Hepatic stellate cell (primary cell): ENCODE measurements around the gene ARHGAP26.

Experiments used
- DNase-seq: peaks from one replicate; pipeline ENCODE4 v3.0.0; 2011; ENCODE audit warnings: low spot score

ARHGAP26 gene

GRCh38 chr5:143041972-143042770 is 272.0 kb downstream of the ARHGAP26 start:
- no peak for DNase-seq

DNA sequence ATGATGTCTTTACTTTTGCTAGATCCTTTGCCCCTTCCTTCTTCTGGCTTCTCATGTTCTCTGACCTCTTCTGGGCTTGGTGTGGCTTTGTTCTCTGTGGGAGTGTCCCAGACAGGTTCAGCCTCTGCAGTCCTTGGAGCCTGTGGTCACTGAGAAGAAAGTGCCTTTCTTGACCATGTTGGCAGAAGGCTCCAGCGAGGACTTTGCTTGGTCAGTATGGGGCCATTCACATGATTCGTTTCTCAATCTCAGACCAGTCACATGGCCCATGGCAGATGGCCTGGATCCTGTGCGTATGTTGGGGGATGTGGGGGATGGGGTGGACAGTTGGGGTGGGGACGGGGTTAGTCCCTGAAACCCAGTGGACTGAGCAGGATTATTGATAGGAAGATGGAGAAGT is 274.1 kb downstream of the ARHGAP26 start:
- no peak for DNase-seq

- DNase-seq, result no peak
These were observed 274.9 kb downstream of the ARHGAP26 start for GRCh38 chr5:143045062-143045461.

- DNase-seq, result no peak
These were observed 276.1 kb downstream of the ARHGAP26 start for GRCh38 chr5:143046314-143046713.

GRCh38 chr5:143047091-143047490 is 276.9 kb downstream of the ARHGAP26 start:
- no peak for DNase-seq

DNA sequence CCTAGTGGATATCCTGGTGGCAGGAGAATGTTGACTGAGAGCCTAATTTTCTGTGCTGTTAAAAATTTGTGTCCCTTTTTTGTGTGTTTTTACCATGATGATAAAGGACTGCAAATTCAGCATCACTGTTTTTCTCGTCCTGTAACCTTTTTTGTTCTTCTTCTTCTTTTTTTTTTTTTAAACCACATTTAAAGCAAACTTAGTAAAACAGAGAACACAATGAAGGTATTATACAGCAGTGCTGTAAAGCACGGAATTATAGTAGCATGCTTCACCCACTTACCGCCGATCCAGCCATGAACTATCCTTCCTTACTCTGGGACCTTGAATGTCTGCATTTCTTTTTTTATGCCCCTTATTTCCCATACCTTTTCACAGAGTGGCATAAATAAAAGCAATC is 280.0 kb downstream of the ARHGAP26 start:
- DNase-seq, result no peak

DNA sequence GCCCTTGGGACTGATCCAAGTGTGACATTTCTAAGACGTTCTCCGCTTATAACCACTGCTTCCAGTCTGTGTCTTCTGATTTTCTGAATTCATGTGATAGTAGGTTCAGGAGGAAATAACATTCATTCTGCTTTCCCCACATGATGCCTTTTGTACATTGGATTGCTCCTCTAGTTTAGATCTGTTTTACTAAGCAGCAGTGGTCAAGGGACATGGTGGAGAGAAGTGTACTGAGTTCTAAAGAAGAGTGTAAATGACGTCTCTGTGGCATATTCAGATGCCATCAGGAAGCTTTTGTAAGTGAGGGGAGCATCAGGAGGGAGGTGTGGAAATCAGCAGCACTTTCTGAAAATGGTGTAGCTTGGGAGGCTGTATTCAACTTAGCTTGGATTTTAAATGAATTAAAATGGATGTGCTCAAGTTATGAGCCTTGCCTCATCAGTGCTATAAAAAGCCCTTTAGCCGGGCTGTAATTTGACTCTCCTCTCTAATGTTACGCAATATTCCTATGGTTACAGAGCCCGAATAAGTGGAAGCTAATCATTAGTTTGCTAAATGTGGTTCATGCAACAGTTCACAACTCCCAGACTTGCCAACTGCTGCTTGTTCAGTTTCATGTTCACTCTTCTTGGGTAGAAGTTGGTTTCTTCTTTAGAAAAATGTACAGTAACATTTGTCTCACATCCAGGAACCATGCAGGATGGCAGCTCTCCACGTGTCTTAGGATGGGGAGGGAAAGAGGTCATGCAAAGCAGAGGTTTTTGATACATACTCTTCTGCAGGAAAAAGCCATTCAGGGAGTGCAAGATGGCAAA is 281.3 kb downstream of the ARHGAP26 start:
- DNase-seq, result no peak

DNA sequence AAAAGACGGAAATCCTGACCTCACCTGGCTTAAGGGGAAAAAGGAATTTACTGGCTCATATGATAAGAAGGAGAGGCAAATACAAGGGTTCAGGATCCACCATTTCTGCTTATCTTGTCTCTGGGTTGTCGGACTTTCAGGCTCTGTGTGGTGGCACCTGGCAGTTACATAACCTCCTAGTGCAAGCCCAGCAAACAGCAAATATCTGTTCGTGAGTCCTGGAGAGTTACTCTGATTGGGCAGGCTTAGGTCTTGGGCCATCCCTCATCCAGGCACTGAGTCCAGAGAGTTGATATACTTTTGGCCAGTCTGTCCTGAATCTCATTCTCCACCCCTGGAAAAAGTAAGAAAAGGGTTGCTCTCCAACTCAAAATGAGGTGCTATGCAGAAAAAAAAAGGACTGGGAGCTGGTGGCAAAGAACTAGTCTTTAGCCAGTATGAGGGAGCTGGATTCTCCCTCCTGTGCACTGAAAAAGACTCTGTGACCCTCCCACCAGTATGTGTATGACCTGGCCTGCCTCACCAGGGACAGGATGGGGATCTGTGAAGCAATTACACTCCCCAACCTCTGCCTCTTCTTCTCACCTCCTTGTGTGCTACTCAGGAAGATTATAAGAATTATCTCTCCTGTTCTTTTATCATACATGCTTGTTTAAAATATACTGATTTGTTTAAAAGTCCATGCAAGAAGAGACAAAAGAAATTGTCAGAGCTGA is 282.9 kb downstream of the ARHGAP26 start:
- DNase-seq, result no peak

DNA sequence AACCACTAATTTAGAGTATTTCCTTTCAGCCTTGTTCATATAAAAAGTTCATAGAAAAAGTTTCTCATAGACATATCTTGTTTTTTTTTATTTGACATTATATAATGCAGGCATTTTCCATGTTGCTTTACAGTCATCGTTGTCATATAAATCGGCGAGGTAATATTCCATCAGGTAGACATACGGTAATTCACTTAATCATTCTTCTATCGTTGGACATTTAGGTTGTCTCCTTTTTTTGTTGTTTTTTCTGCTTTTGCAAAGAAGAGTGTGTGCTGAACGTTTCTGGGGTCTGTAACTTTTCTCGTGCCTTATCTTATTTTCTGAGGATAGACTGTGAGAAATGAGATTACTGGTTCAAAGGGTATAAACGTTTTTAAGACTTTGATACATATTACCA is 283.6 kb downstream of the ARHGAP26 start:
- DNase-seq, result no peak

- no peak for DNase-seq
These were observed 284.3 kb downstream of the ARHGAP26 start for GRCh38 chr5:143054480-143054941.

DNA sequence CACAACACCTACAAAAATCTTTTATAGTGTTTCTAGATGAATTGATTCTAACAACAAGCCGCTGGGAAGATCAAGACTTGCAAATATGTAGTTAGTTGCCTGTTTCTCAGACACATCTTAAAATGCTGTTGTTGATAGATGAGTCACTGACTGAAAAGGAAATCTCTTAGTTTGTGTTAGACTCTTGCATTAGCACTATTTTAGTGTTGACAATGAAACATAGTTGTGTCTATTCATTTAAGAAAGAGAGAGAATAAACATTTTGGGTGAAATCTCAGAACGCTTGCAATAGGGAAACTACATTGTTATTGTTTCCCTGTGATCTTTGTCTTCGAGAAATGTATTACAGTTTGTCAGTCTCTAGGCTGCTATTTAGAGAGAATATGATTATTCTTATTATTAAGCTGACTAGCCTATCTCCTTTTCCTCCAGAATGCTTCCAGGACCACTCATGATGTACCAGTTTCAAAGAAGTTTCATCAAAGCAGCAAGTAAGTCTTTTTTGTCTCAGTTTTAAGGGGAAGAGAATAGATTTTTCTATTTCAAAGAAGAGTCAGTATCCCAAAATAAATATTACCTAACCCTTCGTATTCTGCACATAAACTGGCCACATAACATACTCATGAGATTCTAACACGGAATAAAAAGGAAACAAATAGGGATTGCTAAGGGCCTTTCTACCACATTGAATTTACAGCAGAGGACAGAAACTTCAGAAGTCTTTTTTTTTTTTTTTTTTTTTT is 285.6 kb downstream of the ARHGAP26 start:
- no peak for DNase-seq

GRCh38 chr5:143056339-143056704 is 286.1 kb downstream of the ARHGAP26 start:
- no peak for DNase-seq

GRCh38 chr5:143056792-143057579 is 286.8 kb downstream of the ARHGAP26 start:
- no peak for DNase-seq

- no peak for DNase-seq
These were observed 287.4 kb downstream of the ARHGAP26 start for GRCh38 chr5:143057580-143057999.

GRCh38 chr5:143059355-143059754 is 289.2 kb downstream of the ARHGAP26 start:
- no peak for DNase-seq

DNA sequence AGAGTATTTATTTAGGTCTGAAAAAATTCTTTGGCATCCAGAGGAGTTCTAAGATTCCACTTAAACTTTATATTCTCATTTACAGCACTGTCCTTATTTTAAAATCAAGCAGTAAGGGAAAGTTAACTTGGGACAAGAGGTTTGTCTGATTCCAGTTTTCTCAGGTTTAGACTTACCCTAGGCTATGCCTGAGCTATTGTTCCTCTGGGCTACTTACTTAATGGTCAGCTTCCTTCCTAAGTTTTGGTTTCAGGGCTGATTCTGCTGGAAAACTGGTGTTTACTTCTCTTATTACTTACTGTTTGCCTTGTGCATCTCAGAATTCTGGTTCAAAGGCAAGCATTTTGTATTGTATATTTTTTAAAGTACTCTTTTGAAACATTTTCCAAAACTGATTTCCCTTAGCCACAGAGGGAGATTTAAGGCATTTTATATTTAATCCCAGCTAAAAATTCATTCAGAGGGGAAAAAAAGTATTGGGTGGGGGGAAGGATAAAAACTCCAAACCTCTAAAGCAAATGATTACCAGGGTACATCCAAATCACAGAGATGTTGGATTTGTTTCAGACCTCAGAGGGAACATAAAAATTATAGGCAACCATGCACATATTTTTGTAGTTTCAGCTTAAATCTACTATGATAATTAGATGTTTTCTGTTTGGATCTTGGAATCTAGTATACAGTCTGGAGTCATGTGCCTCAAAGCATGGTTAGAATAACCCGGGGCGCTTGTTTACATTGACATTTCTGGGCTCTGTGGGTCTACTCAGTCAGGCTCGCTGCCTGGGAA is 290.0 kb downstream of the ARHGAP26 start:
- no peak for DNase-seq

DNA sequence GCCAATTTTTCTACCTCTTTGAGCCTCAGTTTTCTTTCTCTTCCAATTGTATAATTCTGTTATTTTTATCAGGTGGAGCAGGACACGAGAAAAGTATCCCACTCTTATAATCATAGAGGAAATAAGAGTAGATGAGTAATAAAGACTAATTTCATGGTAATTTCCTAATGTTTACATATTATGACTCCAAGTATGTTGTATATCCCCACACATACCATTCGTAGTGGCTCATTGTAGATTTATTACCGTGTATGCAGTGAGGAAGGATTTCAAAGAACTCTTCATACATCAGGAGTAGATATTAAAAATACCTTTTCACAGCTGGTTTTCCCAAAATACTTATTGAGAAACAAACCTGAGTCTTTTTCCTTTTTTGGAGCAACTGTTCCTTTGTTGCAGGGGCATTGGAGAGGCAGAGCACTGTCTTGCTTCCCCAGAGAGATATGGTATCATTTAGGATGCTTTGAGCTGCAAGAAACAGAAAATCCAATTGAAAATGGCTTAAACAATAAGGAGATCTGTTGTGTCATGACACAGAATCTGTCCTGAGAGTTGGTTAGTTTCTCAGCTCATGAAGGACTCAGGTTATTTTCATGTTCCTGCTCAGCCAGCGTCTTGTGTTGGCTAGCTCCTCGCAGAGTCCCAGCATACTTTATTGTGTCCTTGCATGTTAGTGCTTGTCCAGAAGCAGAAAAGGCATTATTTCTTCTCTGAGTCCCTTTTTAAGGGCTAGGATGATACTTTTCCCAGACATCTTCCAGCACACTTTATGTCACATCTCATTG is 291.2 kb downstream of the ARHGAP26 start:
- DNase-seq, result no peak

DNA sequence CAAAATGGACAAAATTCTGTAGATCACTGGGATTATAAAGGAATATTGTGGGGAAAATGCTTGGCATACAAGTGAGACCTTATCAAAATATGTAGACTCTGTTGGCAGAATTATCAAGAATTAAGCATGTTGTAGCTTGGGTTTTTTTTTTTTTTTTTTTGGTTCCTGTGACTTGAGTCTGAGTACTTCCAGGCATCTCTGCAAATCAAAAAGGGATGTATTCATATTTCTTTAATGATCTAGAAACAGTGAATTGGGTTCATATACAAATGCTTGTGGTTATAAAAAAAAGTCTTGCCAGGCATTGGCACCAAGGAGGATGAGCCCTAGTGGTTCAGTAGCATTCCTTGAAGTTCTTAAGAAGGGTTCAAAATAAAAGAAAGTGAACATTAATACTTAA is 292.2 kb downstream of the ARHGAP26 start:
- DNase-seq, result no peak

DNA sequence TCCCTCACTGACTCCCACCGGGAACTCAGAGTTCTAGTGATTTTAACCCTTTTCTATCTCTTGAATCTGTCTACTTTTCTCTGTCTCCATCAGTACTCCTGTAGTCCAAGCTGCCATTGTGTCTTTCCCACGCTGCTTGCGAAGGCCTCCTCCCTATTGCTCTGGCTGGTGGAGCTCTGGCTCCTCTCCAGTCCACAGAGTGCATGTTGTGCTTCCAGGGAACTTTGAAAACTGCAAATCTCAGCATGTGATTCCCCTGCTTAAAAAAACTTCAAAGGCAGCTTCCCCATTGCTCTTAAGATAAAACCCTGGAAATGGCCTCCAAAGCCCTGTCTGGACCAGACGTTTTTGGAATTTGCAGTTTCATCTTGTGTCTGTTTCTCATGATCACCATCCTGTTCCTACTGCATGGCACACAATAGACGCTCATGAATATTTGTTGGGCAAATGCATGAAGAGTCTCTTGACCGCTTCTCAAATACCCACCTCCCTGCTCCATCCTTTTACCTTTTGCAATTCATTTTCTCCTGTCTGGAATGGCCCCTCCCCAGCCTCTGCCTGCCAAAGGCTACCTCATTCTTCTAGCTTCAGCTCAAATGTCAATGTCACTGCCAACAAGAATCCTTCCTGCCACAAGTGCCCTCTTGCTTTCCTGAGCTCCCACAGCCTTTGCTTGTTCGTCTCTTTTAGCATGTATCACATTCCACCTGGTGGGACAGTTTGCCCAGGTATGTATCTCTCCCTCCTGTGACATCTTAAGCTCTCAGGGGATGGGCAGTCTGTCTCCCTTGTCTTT is 293.2 kb downstream of the ARHGAP26 start:
- DNase-seq, result no peak
